GM06990 (cell line): ENCODE results near the gene SYCP2.

Experiments used
- DNase-seq: peaks from one replicate; pipeline ENCODE4 v3.0.0-alpha.2; 2011; ENCODE audit not compliant: insufficient read length; ENCODE audit errors: extremely low read depth
- H3K27me3 ChIP-seq: replicated peaks from 2 replicates; pipeline ENCODE4 v1.6.0; 2011; ENCODE audit warnings: low read length; ENCODE audit not compliant: control insufficient read depth, insufficient read depth
- H3K36me3 ChIP-seq: 2 replicates; pipeline ENCODE4 v1.5.1; 2011; ENCODE audit warnings: low read length; ENCODE audit not compliant: control insufficient read depth, insufficient read depth
- H3K4me3 ChIP-seq: replicated peaks from 2 replicates; pipeline ENCODE4 v1.5.1; 2011; ENCODE audit warnings: low read depth, mild to moderate bottlenecking, control low read depth, low read length
- TF ChIP-seq, protein P1 (sequence below): IDR thresholded peaks from 2 replicates; pipeline ENCODE4 v1.5.1; 2011; ENCODE audit warnings: low read length, control low read depth, mild to moderate bottlenecking, inconsistent platforms; ENCODE audit not compliant: insufficient read depth, poor library complexity, severe bottlenecking

SYCP2 gene

GRCh38 chr20:59823491-59824259, 109.8 kb downstream of the SYCP2 start:
- Histone ChIP-seq H3K36me3 (no peaks in the 10 kb centered on the region), H3K27me3 (no peaks in the 10 kb centered on the region), H3K4me3 (no peak overlapping the region)
- DNase-seq, result no peak
- TF ChIP-seq, protein P1, sequence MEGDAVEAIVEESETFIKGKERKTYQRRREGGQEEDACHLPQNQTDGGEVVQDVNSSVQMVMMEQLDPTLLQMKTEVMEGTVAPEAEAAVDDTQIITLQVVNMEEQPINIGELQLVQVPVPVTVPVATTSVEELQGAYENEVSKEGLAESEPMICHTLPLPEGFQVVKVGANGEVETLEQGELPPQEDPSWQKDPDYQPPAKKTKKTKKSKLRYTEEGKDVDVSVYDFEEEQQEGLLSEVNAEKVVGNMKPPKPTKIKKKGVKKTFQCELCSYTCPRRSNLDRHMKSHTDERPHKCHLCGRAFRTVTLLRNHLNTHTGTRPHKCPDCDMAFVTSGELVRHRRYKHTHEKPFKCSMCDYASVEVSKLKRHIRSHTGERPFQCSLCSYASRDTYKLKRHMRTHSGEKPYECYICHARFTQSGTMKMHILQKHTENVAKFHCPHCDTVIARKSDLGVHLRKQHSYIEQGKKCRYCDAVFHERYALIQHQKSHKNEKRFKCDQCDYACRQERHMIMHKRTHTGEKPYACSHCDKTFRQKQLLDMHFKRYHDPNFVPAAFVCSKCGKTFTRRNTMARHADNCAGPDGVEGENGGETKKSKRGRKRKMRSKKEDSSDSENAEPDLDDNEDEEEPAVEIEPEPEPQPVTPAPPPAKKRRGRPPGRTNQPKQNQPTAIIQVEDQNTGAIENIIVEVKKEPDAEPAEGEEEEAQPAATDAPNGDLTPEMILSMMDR, result no peak

DNA sequence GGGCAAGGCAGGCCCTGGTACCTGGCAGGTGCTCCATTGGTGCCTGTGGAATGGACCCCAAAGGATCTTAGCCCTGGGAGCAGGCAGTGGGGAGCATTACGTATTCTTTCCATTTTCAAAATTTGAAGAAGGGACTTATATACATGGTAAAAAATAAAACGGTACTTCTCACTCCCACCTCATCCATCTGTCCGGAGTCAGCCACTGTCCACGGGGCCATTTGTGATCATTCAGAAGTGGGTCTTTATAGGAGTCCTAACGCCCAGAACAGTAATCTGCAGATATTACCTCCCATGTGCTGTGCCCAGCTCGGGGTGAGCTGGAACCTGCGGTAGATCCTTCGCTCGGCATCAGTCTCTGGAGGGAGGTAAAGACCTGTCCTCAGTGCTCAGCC, 110.4 kb downstream of the SYCP2 start:
- TF ChIP-seq, protein P1, result no peak
- H3K4me3 ChIP-seq, result no peak overlapping the region
- H3K36me3 ChIP-seq, result no peaks in the 10 kb centered on the region
- no peak for DNase-seq
- H3K27me3 ChIP-seq, result no peaks in the 10 kb centered on the region

DNA sequence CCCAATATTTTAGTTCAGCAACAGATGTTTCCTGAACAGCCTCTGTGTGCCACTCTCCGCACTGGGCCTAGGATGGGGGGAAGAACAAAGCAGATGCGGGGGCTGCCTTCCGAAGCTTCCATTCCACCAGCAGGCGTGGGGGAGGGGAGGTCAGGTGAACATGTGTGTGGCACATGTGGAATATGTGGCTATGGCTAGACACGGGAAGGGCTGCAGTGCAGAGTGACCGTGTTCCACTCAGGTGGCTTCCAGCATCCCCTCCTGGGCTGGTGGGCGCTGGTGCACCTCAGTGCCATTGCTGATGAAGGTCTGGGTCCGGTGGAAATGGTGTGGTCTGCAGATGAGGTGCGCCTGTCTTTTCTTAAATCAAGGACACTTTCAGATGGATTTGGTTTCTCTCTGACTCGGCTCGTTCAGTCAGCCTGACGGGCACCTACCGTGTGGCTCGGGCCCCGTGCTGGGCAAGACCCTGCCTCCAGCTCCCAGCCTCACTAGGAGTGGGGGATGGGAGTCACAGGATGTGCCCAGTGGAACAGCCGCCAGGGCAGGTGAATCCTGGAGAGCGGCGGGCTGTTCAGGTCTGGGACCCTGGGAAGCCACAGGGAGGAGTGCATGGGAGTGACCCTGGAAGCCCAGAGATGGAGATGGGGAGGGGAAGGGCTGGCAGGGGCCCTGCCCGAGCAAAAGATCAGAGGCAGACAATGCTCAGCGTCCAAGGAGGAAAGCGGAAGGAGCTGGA, 111.0 kb downstream of the SYCP2 start:
- TF ChIP-seq, protein P1, result no peak
- H3K4me3 ChIP-seq, result no peak overlapping the region
- H3K27me3 ChIP-seq, result no peaks in the 10 kb centered on the region
- no peak for DNase-seq
- H3K36me3 ChIP-seq, result no peaks in the 10 kb centered on the region

DNA sequence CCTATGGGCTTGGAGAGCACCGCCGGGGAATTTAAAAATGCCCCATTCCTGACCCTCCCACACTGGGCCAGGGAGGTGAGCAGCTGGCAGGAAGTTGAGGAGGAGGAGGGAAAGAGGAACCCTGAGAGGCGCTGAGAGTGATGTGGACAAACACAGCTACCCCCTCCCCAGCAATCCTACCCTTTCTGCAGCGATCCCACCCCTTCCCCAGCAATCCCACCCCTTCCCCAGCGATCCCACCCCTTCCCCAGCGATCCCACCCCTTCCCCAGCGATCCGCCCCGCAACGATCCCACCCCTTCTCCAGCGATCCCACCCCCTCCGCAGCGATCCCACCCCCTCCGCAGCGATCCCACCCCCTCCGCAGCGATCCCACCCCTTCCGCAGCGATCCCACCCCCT, 111.6 kb downstream of the SYCP2 start:
- no peak for DNase-seq
- H3K36me3 ChIP-seq, result no peaks in the 10 kb centered on the region
- no peaks in the 10 kb centered on the region for H3K27me3 ChIP-seq
- TF ChIP-seq, protein P1, result no peak
- no peak overlapping the region for H3K4me3 ChIP-seq

GRCh38 chr20:59821201-59821600, 112.2 kb downstream of the SYCP2 start:
- no peak for DNase-seq
- no peaks in the 10 kb centered on the region for H3K27me3 ChIP-seq
- no peak overlapping the region for H3K4me3 ChIP-seq
- TF ChIP-seq, protein P1, result no peak
- no peaks in the 10 kb centered on the region for H3K36me3 ChIP-seq
